GM12878 (cell line): Measurements from ENCODE around the gene DNAJC5. TPM values are rescaled to one million over a fixed set of nuclear protein-coding genes. Genes with fewer than 3 reads are reported as not detected.

Experiments
- CHD1 ChIP-seq: IDR thresholded peaks from 2 replicates; pipeline ENCODE4 v1.6.1; 2012; ENCODE audit warnings: low read depth, low read length, improper control_type of control experiment
- ELK1 ChIP-seq: IDR thresholded peaks from 2 replicates; pipeline ENCODE4 v1.6.1; 2012; ENCODE audit warnings: low read depth, low read length, improper control_type of control experiment
- EZH2 ChIP-seq: IDR thresholded peaks from 2 replicates; pipeline ENCODE4 v1.6.1; 2012; ENCODE audit warnings: low read depth, mild to moderate bottlenecking, control low read depth, inconsistent platforms, low read length, borderline replicate concordance; ENCODE audit not compliant: control insufficient read depth
- GABPA ChIP-seq: IDR thresholded peaks from 2 replicates; pipeline ENCODE4 v1.6.1; 2014; ENCODE audit warnings: antibody characterized with exemption, low read depth, mild to moderate bottlenecking, inconsistent platforms
- HDGF ChIP-seq: fragments of 450-650 bp; IDR thresholded peaks from 2 replicates; pipeline ENCODE4 v1.6.1; 2016; ENCODE audit warnings: antibody characterized with exemption
- NFIC ChIP-seq: IDR thresholded peaks from 2 replicates; pipeline ENCODE4 v1.6.1; 2012; ENCODE audit warnings: low read depth, mild to moderate bottlenecking, inconsistent platforms, low read length, moderate library complexity
- NFYA ChIP-seq: IDR thresholded peaks from 2 replicates; pipeline ENCODE4 v1.6.1; 2011; ENCODE audit warnings: low read depth, mild to moderate bottlenecking, low read length, improper control_type of control experiment, borderline replicate concordance
- RB1 ChIP-seq: fragments of 450-650 bp; formaldehyde crosslinking; IDR thresholded peaks from 2 replicates; pipeline ENCODE4 v1.6.1; 2017; ENCODE audit warnings: mild to moderate bottlenecking, borderline replicate concordance
- RELA ChIP-seq: fragments of 450-650 bp; IDR thresholded peaks from 2 replicates; pipeline ENCODE4 v1.8.0; 2014; ENCODE audit warnings: borderline replicate concordance; ENCODE audit not compliant: partially characterized antibody
- SIN3A ChIP-seq: IDR thresholded peaks from 2 replicates; pipeline ENCODE4 v1.6.1; 2012; ENCODE audit warnings: low read depth, low read length, improper control_type of control experiment
- WRNIP1 ChIP-seq: IDR thresholded peaks from 2 replicates; pipeline ENCODE4 v1.6.1; 2011; ENCODE audit warnings: low read depth, low read length, improper control_type of control experiment, borderline replicate concordance
- ZBED1 ChIP-seq: IDR thresholded peaks from 2 replicates; pipeline ENCODE4 v1.6.1; 2016; ENCODE audit warnings: borderline replicate concordance
- ZBTB11 ChIP-seq: fragments of 450-650 bp; formaldehyde crosslinking; IDR thresholded peaks from 2 replicates; pipeline ENCODE4 v1.5.0; 2022; ENCODE audit warnings: mild to moderate bottlenecking, missing genetic modification characterization
- ZNF274 ChIP-seq: IDR thresholded peaks from one replicate; pipeline ENCODE4 v1.8.0; 2011; ENCODE audit not compliant: insufficient read length, insufficient read depth
- ZNF687 ChIP-seq: fragments of 450-650 bp; IDR thresholded peaks from 2 replicates; pipeline ENCODE4 v1.6.1; 2017; ENCODE audit warnings: mild to moderate bottlenecking, moderate library complexity
- polyA plus RNA-seq, 11 experiments: library from polyadenylated mRNA; depleted of rRNA in 4 of 11; unstranded in 6 of 11; stranded (reverse) in 5 of 11; fragments of >200 nt; fragmentation: Nextera tagmentation in 4 of 11; fragmentation: Illumina TruSeq in 1 of 11; extraction: Ambion mirVana in 4 of 11; extraction: Trizol in 1 of 11; gene quantifications; 1 replicate in 1 of 11; 2 replicates in 10 of 11; pipeline versions ENCODE4 v1.2.1 to v1.2.3, GENCODE V29; 2011 to 2016; ENCODE audit warnings: inconsistent platforms in 2 of 11, missing spikeins in 2 of 11, low read depth in 1 of 11
- total RNA-seq, 4 experiments: library from RNA; depleted of rRNA in 3 of 4; stranded (reverse); fragments of >200 nt in 3 of 4; fragmentation: Illumina TruSeq in 1 of 4; extraction: Trizol in 1 of 4; gene quantifications; 2 replicates each; pipeline versions ENCODE4 v1.2.1 to v1.2.3, GENCODE V29; 2013 to 2021

DNAJC5 gene
- total and polyA plus RNA-seq, 10 of the 15 experiments (the other 5 are each of a cell fraction or from before 2014, with no cell fraction given) = 0.69 to 36.8 (median 17.0) TPM

GRCh38 chr20:63863798-63864544, 31.0 kb upstream of the DNAJC5 start (continued):
- TF ChIP-seq ZBTB11 (no peak), RB1 (peak; percentile 53; the same call in 1 of the 2 replicates), ZNF274 (no peak), ZNF687 (peak; percentile 59), RELA (peak; percentile 79), NFYA (no peak), GABPA (peak; percentile 55; the same call in 1 of the 2 replicates), EZH2 (no peak), SIN3A (peak; percentile 86), WRNIP1 (0 out of 2 replicates have a peak, but pooled peaks have one; percentile 47), NFIC (no peak), HDGF (0 out of 2 replicates have a peak, but pooled peaks have one; percentile 61), CHD1 (no peak), ELK1 (peak; percentile 65; the same call in 1 of the 2 replicates), ZBED1 (peak; percentile 20; the same call in 1 of the 2 replicates)
